ENCODE data around the gene IRAK2.

DNA sequence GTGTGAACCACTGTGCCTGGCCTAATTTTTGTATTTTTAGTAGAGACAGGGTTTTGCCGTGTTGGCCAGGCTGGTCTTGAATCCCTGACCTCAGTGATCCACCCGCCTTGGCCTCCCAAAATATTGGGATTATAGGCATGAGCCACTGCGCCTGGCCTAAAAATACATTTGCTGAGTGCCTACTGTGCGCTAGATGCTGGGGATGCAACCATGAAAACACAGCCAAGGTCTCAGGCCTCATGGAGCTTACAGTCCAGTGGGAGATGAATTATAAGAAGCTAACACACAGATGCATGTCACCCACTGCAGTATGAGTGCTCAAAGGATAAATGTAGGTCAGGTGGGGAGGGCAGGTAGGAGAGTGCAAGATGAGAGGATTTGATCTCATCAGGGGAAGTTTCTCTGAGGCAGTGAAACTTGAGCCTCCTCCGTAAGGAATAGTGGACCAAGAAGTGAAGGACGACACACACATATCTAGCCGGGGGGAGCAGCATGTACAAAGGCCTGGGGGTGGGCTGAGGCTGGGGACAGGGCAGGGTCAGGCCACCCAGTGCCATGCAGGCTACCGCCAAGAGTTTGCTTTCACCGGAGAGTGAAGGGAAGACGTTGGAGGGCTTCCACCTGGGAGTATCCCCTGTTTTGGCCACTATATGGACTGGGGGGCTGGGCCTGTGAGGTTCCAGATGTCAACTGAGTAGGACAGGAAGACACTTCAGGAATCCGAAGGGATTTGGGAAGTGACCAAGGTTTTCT, 24.3 kb downstream of the IRAK2 start:
- TF ChIP-seq, protein P1, sequence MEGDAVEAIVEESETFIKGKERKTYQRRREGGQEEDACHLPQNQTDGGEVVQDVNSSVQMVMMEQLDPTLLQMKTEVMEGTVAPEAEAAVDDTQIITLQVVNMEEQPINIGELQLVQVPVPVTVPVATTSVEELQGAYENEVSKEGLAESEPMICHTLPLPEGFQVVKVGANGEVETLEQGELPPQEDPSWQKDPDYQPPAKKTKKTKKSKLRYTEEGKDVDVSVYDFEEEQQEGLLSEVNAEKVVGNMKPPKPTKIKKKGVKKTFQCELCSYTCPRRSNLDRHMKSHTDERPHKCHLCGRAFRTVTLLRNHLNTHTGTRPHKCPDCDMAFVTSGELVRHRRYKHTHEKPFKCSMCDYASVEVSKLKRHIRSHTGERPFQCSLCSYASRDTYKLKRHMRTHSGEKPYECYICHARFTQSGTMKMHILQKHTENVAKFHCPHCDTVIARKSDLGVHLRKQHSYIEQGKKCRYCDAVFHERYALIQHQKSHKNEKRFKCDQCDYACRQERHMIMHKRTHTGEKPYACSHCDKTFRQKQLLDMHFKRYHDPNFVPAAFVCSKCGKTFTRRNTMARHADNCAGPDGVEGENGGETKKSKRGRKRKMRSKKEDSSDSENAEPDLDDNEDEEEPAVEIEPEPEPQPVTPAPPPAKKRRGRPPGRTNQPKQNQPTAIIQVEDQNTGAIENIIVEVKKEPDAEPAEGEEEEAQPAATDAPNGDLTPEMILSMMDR (IDR thresholded peaks at IDR 0.05): no peak
- TF ChIP-seq POLR2A (IDR thresholded peaks at IDR 0.05): no peak

Data from right lobe of liver (tissue), 4 donors.